MM.1S (cell line): Measurements from ENCODE around the gene ITM2C.

Source experiments
- EZH2 ChIP-seq: fragments of 300-600 bp; sonication (generic); optimal IDR thresholded peaks from 2 replicates; pipeline ENCODE3; 2017; ENCODE audit warnings: low read depth, mild to moderate bottlenecking, antibody characterized with exemption, low read length, mixed read lengths
- EZH2phosphoT487 ChIP-seq: fragments of 300-600 bp; sonication (generic); IDR thresholded peaks from 2 replicates; pipeline ENCODE4 v1.6.1; 2018; ENCODE audit warnings: antibody characterized with exemption, low read length
- TF ChIP-seq, protein P1 (sequence below): fragments of 300-600 bp; sonication (generic); IDR thresholded peaks from 2 replicates; pipeline ENCODE4 v1.5.1; 2016; ENCODE audit warnings: antibody characterized with exemption, low read length, mixed read lengths

DNA sequence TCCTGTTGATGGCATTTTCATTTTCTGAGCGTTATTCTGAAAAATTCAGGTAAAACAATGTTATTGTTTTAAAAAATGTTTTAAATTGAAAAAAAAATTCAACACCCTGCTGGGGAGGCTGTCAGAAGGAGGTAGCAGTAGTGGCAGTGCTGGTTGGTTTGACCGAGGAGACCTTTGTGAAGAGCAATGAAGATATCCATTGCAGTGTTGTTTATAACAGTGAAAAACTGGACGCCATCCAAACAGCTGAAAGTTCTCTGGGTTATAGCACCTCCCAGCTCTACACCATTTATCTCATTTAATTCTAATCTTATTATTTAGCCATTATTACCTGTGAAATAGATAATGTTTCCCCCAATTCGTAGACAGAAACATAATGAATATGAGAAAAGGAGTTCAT is 12.6 kb upstream of the ITM2C start:
- TF ChIP-seq, protein P1, sequence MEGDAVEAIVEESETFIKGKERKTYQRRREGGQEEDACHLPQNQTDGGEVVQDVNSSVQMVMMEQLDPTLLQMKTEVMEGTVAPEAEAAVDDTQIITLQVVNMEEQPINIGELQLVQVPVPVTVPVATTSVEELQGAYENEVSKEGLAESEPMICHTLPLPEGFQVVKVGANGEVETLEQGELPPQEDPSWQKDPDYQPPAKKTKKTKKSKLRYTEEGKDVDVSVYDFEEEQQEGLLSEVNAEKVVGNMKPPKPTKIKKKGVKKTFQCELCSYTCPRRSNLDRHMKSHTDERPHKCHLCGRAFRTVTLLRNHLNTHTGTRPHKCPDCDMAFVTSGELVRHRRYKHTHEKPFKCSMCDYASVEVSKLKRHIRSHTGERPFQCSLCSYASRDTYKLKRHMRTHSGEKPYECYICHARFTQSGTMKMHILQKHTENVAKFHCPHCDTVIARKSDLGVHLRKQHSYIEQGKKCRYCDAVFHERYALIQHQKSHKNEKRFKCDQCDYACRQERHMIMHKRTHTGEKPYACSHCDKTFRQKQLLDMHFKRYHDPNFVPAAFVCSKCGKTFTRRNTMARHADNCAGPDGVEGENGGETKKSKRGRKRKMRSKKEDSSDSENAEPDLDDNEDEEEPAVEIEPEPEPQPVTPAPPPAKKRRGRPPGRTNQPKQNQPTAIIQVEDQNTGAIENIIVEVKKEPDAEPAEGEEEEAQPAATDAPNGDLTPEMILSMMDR = no peak
- TF ChIP-seq EZH2phosphoT487 (no peak), EZH2 (no peak)
